Nephron progenitor cell (in vitro differentiated cells): ENCODE measurements around the gene IFNG-AS1.
A peak's percentile ranks its signal among the peaks of the same experiment; 100 is the strongest.

Experiments used
- DNase-seq: peaks from one replicate; pipeline ENCODE4 v3.0.0; 2021
- H3K27ac Mint-ChIP-seq: 2 replicates; pipeline ENCODE4 v1.8.0; 2021; ENCODE audit warnings: mild to moderate bottlenecking, moderate library complexity, mixed read lengths
- H3K27me3 Mint-ChIP-seq: 2 replicates; pipeline ENCODE4 v1.8.0; 2021; ENCODE audit warnings: mild to moderate bottlenecking, low read depth, mixed read lengths; ENCODE audit not compliant: poor library complexity
- H3K36me3 Mint-ChIP-seq: 2 replicates; pipeline ENCODE4 v1.8.0; 2021; ENCODE audit warnings: low read depth, mixed read lengths
- H3K4me1 Mint-ChIP-seq: 2 replicates; pipeline ENCODE4 v1.8.0; 2021; ENCODE audit warnings: mixed read lengths
- H3K4me3 Mint-ChIP-seq: 2 replicates; pipeline ENCODE4 v1.8.0; 2021; ENCODE audit warnings: mild to moderate bottlenecking, moderate library complexity, mixed read lengths
- H3K9me3 Mint-ChIP-seq: 2 replicates; pipeline ENCODE4 v1.8.0; 2021; ENCODE audit warnings: mild to moderate bottlenecking, moderate library complexity, mixed read lengths
- TF ChIP-seq, protein P1 (sequence below): fragments of 200-600 bp; sonication (generic); IDR thresholded peaks from 2 replicates; pipeline ENCODE4 v1.5.0; 2021; ENCODE audit warnings: antibody characterized with exemption

IFNG-AS1 gene

GRCh38 chr12:67989184-67989920 is at the start of gene IFNG-AS1:
IFNG-AS1 (plus strand) TSS chr12:67989447.
- H3K27me3 Mint-ChIP-seq = peaks cover 4% of the 10 kb centered on the region
- TF ChIP-seq, protein P1, sequence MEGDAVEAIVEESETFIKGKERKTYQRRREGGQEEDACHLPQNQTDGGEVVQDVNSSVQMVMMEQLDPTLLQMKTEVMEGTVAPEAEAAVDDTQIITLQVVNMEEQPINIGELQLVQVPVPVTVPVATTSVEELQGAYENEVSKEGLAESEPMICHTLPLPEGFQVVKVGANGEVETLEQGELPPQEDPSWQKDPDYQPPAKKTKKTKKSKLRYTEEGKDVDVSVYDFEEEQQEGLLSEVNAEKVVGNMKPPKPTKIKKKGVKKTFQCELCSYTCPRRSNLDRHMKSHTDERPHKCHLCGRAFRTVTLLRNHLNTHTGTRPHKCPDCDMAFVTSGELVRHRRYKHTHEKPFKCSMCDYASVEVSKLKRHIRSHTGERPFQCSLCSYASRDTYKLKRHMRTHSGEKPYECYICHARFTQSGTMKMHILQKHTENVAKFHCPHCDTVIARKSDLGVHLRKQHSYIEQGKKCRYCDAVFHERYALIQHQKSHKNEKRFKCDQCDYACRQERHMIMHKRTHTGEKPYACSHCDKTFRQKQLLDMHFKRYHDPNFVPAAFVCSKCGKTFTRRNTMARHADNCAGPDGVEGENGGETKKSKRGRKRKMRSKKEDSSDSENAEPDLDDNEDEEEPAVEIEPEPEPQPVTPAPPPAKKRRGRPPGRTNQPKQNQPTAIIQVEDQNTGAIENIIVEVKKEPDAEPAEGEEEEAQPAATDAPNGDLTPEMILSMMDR = no peak
- no peak within 1 kb of the TSS for H3K4me3 Mint-ChIP-seq
- no peak for DNase-seq
- H3K9me3 Mint-ChIP-seq = peaks cover 4% of the 10 kb centered on the region
- peaks cover 21% of the 10 kb centered on the region for H3K4me1 Mint-ChIP-seq
- H3K36me3 Mint-ChIP-seq = no peaks in the 10 kb centered on the region
- peak within 1 kb of the TSS; percentile 75 for H3K27ac Mint-ChIP-seq

DNA sequence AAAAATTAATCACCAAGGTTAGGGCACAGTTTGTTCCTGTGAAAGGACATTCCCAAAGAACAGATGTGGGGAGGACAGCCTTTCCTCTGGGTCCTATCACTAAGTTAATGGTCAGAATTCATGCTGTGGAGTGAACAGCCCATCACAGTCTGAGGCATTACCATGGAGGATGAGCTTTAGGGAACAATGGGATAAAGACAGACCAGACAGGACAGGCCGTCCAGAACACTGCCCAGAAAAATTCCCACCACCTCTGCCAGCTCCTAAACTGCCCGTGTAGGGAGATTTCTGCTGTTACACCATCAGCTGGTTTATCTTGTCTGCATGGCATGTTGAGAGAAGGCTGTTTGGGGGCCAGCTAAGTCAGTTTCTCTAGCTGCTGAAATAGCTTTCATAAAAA is 49.6 kb upstream of the IFNG-AS1 start:
- Mint-ChIP-seq H3K36me3 (no peaks in the 10 kb centered on the region), H3K27ac (no peak overlapping the region), H3K4me1 (peaks cover 31% of the 10 kb centered on the region), H3K4me3 (no peak overlapping the region), H3K9me3 (no peaks in the 10 kb centered on the region), H3K27me3 (peaks cover 4% of the 10 kb centered on the region)
- no peak for DNase-seq
- TF ChIP-seq, protein P1 = no peak

- peaks cover 4% of the 10 kb centered on the region for H3K27me3 Mint-ChIP-seq
- DNase-seq = no peak
- H3K27ac Mint-ChIP-seq = no peak overlapping the region
- no peak overlapping the region for H3K4me3 Mint-ChIP-seq
- TF ChIP-seq, protein P1 = no peak
- peaks cover 31% of the 10 kb centered on the region for H3K4me1 Mint-ChIP-seq
- no peaks in the 10 kb centered on the region for H3K9me3 Mint-ChIP-seq
- H3K36me3 Mint-ChIP-seq = no peaks in the 10 kb centered on the region
These were observed 48.4 kb upstream of the IFNG-AS1 start for GRCh38 chr12:67940780-67941243.

GRCh38 chr12:67942724-67943123 is 46.5 kb upstream of the IFNG-AS1 start:
- DNase-seq = no peak
- no peak overlapping the region for H3K27ac Mint-ChIP-seq
- no peaks in the 10 kb centered on the region for H3K9me3 Mint-ChIP-seq
- TF ChIP-seq, protein P1 = no peak
- H3K27me3 Mint-ChIP-seq = peaks cover 3% of the 10 kb centered on the region
- H3K36me3 Mint-ChIP-seq = no peaks in the 10 kb centered on the region
- H3K4me3 Mint-ChIP-seq = peak overlapping the region; percentile 2
- H3K4me1 Mint-ChIP-seq = peaks cover 31% of the 10 kb centered on the region

DNA sequence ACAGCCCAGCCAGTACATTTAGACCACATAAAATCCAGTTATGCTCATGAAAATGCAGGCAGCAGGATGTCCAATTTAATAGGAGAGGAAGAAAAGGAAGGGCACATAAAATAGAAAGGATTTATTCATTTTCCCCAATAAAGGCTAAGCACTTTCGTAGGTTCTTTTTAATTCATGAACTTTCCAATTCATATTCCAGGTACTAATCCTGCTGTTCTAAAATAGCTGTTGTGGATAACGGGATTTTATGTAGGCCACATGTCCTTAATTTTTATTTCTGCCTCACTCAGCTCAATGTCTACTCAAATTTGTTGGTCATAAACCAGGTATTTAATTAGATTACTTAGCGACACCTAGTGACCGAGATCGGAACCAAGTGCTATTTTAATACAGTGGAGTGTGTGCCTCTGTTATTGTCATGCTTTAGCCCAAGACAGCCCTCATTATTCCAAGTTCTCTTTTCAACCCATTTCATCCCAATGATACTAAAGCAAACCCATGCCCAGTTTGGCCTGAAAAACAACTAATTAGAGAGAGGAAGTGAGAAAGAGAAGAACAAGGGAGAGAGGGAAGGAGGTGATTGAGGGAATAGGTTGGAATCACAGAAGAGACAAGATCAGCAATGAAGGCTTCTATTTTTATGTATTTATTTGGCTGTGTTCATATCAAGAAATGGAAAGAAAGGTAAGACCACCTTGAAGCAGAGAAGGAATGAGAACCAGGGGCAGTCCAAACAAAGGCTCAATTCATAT is 45.9 kb upstream of the IFNG-AS1 start:
- Mint-ChIP-seq H3K4me3 (no peak overlapping the region), H3K4me1 (peaks cover 31% of the 10 kb centered on the region), H3K27me3 (no peaks in the 10 kb centered on the region), H3K9me3 (no peaks in the 10 kb centered on the region), H3K27ac (no peak overlapping the region), H3K36me3 (no peaks in the 10 kb centered on the region)
- peak; percentile 59 for DNase-seq
- TF ChIP-seq, protein P1 = peak; percentile 66
